Activated naive CD8-positive, alpha-beta T cell treated with anti-CD3 and anti-CD28 coated beads for 36 hours (primary cell): ENCODE measurements around the gene PGM2L1. TPM values are rescaled to one million over a fixed set of nuclear protein-coding genes. Genes with fewer than 3 reads are reported as not detected.
A peak's percentile ranks its signal among the peaks of the same experiment; 100 is the strongest.

Experiments
- DNase-seq: peaks from one replicate; pipeline ENCODE4 v3.0.0; 2021
- H3K27ac Mint-ChIP-seq: one replicate; pipeline ENCODE4 v1.8.0; 2022; ENCODE audit warnings: mild to moderate bottlenecking, moderate library complexity, mixed read lengths
- H3K27me3 Mint-ChIP-seq: one replicate; pipeline ENCODE4 v1.8.0; 2022; ENCODE audit warnings: mild to moderate bottlenecking, mixed read lengths
- H3K36me3 Mint-ChIP-seq: one replicate; pipeline ENCODE4 v1.8.0; 2021; ENCODE audit warnings: mild to moderate bottlenecking, mixed read lengths
- H3K4me1 Mint-ChIP-seq: one replicate; pipeline ENCODE4 v1.8.0; 2021; ENCODE audit warnings: mixed read lengths
- H3K4me3 Mint-ChIP-seq: one replicate; pipeline ENCODE4 v1.8.0; 2022; ENCODE audit warnings: mild to moderate bottlenecking, moderate library complexity, mixed read lengths
- H3K9me3 Mint-ChIP-seq: one replicate; pipeline ENCODE4 v1.8.0; 2022; ENCODE audit warnings: mixed read lengths
- total RNA-seq, 2 experiments: library from RNA; stranded (reverse); gene quantifications; one replicate each; pipeline ENCODE4 v1.2.3, GENCODE V29; 2021

PGM2L1 gene
- 10 to 100 TPM; 10.3 to 11.0 TPM for total RNA-seq

DNA sequence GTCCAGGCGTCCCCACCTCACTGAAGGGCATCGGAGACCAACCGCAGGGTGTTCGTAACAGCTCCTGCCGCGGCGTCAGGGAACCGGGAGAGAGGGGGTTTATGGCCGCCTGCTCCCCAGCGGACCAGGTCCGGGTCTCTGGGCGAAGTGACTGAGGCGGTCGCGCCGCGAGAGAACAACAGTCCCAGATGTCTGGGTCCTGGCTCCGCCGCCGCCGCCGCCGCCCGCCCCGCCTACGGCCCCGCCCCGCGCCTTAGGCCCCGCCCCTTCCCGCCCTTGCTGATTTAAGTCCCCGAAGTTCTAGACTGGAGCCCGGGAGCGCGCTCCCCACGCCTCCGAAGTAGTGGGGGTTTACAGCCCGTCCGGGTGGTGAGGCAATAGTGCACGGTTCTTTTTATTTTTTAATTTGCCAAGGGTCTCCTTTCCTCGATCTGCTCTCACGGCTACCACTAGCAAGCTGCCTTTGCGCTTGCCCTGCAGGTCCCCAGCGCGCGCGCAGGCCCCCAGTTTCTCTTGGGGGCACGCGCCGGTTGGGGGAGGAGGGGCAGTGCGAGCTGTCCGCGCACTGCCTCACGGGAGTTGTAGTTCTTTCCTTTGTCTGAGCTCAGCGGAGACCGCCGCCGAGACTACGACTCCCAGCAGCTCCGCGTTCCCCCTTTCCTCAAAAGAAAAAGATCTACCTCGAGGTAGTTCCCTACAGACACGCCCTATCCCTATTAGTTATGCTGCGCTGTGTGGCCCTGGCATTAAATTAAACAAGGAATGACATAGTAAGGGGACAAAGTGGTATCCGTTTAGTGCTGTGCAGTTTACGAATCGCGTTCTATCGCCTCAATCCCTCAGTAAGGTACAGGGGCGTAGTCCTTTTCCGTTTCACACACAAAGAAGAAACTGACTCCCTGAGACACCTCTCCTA lies at the start of gene PGM2L1:
Gene PGM2L1, minus strand, starts transcription at position 190 of the 916 bp plus-strand sequence. CDS start 272 bp downstream, outside the sequence.
- Mint-ChIP-seq H3K4me1 (peaks cover 32% of the 10 kb centered on the region), H3K27ac (peak within 1 kb of the TSS; percentile 99), H3K4me3 (peak within 1 kb of the TSS; percentile 98), H3K36me3 (no peaks in the 10 kb centered on the region), H3K9me3 (no peaks in the 10 kb centered on the region), H3K27me3 (no peaks in the 10 kb centered on the region)
- peak; percentile 92 for DNase-seq

DNA sequence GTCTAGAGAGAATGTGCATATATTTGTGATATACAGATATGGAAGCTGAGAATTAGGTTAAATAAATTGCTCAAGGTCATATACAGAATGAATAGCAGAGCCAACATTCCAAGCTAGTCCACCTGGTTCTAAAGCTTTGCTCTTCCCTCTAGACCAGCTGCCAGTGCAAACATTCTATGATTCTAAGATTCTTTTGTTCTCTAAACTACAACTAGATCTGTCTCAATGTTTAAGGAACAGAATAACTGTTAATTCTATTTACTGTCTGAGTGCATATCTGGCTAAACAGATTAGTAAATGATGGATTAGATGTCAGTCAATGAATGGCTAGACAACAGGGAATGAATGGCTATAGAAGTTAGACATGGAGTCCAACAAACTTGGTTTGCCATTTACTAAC lies 49.5 kb upstream of the PGM2L1 start:
- Mint-ChIP-seq H3K27me3 (peaks cover 4% of the 10 kb centered on the region), H3K9me3 (no peaks in the 10 kb centered on the region), H3K4me3 (no peak overlapping the region), H3K27ac (no peak overlapping the region), H3K4me1 (peaks cover 13% of the 10 kb centered on the region), H3K36me3 (no peaks in the 10 kb centered on the region)
- DNase-seq = no peak

DNA sequence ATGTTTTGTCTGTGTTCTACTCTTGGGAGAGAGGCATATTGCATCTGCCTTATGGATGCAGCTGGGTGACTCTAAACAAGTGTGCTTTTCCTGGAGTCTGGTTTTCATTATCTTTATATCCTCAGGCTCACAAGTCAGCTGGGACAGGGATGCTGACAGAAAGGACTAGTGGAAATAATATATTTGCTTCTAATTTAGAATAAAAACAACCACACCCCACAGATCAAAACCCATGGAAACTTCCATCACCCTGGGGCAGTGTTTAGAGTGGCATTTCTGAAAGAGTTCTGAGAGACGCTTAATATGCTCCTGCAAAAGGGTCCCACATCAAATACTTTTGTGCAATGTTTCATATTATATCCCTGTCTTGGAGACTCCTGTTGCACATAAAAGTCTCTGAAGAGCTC lies 48.3 kb upstream of the PGM2L1 start:
- H3K9me3 Mint-ChIP-seq = no peaks in the 10 kb centered on the region
- no peaks in the 10 kb centered on the region for H3K36me3 Mint-ChIP-seq
- no peak for DNase-seq
- H3K4me1 Mint-ChIP-seq = peaks cover 13% of the 10 kb centered on the region
- H3K4me3 Mint-ChIP-seq = no peak overlapping the region
- H3K27me3 Mint-ChIP-seq = no peaks in the 10 kb centered on the region
- H3K27ac Mint-ChIP-seq = no peak overlapping the region

DNA sequence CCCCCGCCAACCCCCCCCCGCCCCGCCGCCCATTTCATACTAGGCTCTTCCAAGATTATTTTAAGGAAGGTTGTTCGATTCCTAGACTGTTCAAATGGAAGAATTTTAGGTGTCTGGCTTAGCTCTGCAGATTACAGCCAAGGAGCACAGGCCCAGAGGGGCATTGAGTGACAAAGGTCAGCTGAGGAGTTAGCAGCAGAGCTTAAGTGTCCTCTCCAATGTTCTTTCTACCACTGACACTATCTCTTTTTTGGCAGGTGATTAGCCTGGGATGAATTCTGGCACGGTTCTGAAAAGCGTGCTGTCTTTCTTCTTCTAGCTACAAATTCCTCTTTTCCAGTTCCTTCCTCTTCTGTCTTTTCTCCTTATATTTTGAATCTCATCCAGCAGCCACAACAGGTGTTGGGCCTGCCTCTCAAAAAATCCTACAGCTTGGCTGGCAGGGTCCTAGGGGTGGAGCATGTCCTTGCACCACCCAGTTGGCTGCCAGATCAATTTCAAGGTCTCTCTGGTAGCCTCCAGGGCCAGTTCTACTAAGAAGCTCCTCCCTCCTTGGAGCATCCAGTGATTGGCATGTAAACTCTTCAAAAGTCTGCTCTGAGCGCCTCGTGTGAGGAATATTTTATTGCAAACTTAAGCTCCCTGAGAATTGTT lies 46.1 kb upstream of the PGM2L1 start:
- no peak overlapping the region for H3K4me3 Mint-ChIP-seq
- no peak for DNase-seq
- H3K27me3 Mint-ChIP-seq = no peaks in the 10 kb centered on the region
- no peak overlapping the region for H3K27ac Mint-ChIP-seq
- peaks cover 4% of the 10 kb centered on the region for H3K9me3 Mint-ChIP-seq
- H3K4me1 Mint-ChIP-seq = peaks cover 6% of the 10 kb centered on the region
- H3K36me3 Mint-ChIP-seq = no peaks in the 10 kb centered on the region

DNA sequence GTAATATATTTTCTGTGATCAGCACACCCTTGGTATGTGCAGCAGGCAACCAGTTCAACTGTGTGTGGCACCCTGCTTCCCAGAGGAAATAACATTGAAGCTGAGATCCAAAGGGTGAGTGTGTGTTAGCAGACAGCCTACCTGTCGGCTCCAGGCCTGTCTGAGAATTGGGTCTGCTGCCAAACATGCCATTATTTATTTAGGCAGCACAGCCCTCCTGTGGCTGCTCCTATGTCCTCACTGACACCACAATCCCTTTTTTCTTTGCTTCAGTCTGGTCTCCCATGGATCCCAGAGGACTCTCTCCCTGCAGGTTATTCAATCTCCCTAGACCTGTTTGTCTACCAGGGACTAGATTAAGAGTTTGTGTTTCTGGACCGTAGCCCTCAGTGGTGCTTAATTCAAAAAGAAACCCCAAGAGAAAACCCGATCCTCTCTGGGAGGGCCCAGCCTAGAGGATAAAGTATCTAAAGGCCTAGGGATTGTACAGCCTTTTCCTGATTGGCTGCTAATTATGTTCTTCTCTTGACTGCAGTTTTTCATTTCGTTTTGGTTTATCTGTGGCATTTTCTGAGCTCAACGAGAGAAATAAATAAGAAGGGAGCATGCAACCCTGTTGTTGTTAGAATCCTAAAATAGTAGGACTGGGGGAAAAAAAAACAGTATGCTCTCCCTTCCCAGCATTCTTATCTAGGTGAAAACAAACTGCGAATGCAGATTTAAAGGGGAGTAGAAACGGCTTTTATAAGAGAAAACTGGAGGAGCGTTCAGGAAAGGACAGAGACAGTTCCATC lies 45.0 kb upstream of the PGM2L1 start:
- no peaks in the 10 kb centered on the region for H3K27me3 Mint-ChIP-seq
- no peak overlapping the region for H3K4me3 Mint-ChIP-seq
- no peak for DNase-seq
- H3K36me3 Mint-ChIP-seq = no peaks in the 10 kb centered on the region
- H3K4me1 Mint-ChIP-seq = peaks cover 3% of the 10 kb centered on the region
- H3K9me3 Mint-ChIP-seq = peaks cover 4% of the 10 kb centered on the region
- no peak overlapping the region for H3K27ac Mint-ChIP-seq

DNA sequence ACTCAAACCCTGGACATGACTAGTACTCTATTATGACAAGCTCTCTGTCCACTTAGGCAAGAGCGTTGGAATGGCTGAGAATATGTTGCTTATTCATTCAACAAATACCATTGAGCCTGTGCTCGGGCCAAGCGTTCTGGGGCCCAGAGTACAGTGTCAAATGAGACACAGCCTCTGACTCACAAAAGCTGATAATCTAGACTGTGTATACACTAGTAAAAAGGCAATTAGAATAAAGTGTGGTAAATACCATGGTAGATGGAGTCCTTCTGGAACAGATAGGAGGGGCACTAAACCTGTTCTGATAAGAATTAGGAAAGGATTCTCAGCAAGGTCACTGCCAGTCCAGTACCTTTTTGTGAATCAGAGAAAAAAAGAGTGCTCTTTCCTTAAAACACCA lies 44.4 kb upstream of the PGM2L1 start:
- H3K4me3 Mint-ChIP-seq = no peak overlapping the region
- H3K9me3 Mint-ChIP-seq = peaks cover 4% of the 10 kb centered on the region
- peaks cover 3% of the 10 kb centered on the region for H3K4me1 Mint-ChIP-seq
- DNase-seq = no peak
- no peaks in the 10 kb centered on the region for H3K36me3 Mint-ChIP-seq
- H3K27ac Mint-ChIP-seq = no peak overlapping the region
- no peaks in the 10 kb centered on the region for H3K27me3 Mint-ChIP-seq

DNA sequence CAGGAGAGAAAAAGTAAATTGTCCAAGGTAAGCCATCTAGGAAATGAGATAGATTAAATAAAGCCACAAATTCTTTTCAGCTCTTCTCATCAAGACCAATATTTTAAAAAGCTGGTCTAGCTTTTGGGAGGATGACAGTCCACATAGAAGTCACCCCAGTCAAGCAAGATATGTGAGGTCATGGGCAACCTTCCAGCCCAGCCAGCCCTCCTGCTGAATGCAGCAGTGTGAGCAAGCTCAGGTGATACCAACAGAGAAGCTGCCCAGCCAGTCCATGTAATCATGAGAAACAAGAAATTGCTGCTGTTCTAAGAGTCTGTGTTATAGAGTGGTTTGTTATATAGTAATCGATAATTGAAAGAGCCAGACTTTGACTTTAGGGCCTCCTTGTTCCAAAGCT lies 40.4 kb upstream of the PGM2L1 start:
- DNase-seq = no peak
- H3K4me1 Mint-ChIP-seq = no peaks in the 10 kb centered on the region
- H3K4me3 Mint-ChIP-seq = no peak overlapping the region
- no peak overlapping the region for H3K27ac Mint-ChIP-seq
- no peaks in the 10 kb centered on the region for H3K36me3 Mint-ChIP-seq
- peaks cover 4% of the 10 kb centered on the region for H3K9me3 Mint-ChIP-seq
- H3K27me3 Mint-ChIP-seq = no peaks in the 10 kb centered on the region

DNA sequence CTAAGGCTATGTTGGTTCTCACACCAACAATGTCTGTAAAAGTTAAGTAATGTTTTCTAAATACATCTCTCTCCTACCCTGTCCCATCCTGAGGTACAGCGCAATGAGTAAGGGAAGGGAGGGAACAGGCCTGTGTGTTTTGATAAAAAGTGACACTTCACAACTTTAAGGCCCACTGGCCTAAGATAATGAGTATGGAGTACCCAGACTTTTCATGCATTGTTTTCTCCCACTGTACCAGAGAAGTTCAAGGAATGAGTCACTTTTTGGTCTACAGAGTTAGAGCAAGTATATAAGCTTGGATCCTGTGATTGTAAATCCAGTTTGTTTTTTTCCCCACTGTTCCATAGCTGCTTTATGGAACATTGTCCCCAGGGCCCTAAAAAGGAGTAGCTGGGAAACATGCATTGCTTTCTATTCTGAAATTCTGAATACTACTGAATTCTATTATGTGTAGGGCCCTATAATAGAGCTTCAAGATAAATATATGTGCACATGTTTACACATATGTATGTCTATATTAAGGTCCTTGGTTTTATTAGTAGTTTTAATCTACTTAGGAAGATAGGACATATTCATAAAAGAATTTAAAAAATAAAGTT lies 39.3 kb upstream of the PGM2L1 start:
- no peaks in the 10 kb centered on the region for H3K4me1 Mint-ChIP-seq
- H3K9me3 Mint-ChIP-seq = peaks cover 4% of the 10 kb centered on the region
- no peaks in the 10 kb centered on the region for H3K36me3 Mint-ChIP-seq
- H3K27ac Mint-ChIP-seq = no peak overlapping the region
- H3K27me3 Mint-ChIP-seq = peaks cover 5% of the 10 kb centered on the region
- DNase-seq = no peak
- no peak overlapping the region for H3K4me3 Mint-ChIP-seq

DNA sequence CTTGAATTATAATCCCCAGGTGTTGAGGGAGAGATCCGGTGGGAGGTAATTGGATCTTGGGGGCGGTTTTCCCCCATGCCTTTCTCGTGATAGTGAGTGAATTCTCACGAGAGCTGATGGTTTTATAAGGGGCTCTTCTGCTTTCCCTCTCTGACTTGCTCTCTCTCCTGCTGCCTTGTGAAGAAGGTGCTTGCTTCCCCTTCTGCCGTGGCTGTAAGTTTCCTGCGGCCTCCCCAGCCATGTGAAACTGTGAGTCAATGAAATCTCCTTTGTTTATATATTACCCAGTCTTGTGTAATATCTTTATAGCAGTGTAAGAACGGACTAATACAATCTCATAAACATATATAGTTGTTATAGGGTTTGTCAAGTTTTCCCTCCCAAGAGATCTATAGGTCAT lies 36.3 kb upstream of the PGM2L1 start:
- Mint-ChIP-seq H3K27ac (no peak overlapping the region), H3K9me3 (no peaks in the 10 kb centered on the region), H3K4me1 (no peaks in the 10 kb centered on the region), H3K27me3 (peaks cover 5% of the 10 kb centered on the region), H3K36me3 (no peaks in the 10 kb centered on the region), H3K4me3 (no peak overlapping the region)
- no peak for DNase-seq

DNA sequence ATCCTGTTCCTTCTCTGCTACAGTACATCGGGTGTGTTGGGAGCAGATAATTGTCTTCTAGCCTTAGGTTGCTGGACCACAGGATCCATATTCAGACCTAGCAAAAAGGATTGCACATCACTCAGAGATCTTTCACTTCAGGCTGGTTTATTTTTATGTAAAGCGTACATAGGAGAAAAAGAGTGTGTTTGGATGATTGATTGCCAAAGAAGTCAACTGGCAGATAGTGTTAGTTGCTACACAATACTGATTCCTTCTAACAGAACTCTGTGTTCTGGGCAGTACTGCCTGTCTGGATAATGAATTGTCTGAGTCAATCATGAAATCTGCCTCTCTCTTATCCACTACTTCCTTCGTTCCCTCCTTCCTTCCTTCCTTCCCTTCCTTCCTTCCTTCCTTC lies 31.0 kb upstream of the PGM2L1 start:
- H3K9me3 Mint-ChIP-seq = peaks cover 3% of the 10 kb centered on the region
- no peak for DNase-seq
- no peak overlapping the region for H3K27ac Mint-ChIP-seq
- H3K36me3 Mint-ChIP-seq = peaks cover 3% of the 10 kb centered on the region
- peaks cover 5% of the 10 kb centered on the region for H3K27me3 Mint-ChIP-seq
- H3K4me3 Mint-ChIP-seq = no peak overlapping the region
- no peaks in the 10 kb centered on the region for H3K4me1 Mint-ChIP-seq

DNA sequence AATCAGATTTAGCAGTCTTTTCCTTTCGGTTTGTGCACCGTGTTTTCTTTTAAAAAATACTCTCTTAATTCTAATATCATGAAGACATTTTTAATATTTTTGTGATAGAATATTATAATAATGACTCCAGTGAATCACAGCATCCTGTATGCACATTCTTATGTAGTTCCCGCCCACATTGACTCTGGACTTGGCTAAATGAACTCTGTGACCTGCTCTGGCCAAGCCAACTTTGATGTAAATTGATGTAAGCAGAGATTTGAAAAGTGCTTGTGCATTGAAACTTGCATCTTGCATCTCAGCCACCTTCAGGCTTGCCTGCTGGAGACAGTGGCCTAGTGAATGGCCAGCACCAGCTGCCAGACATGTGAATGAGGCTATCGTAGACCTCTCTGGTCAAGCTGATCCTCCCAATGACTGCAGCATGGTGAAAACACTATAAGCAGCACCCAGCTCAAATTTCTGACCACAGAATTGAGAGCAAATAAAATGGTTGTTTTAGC lies 29.2 kb upstream of the PGM2L1 start:
- H3K4me3 Mint-ChIP-seq = no peak overlapping the region
- H3K27me3 Mint-ChIP-seq = no peaks in the 10 kb centered on the region
- H3K36me3 Mint-ChIP-seq = peaks cover 3% of the 10 kb centered on the region
- no peak overlapping the region for H3K27ac Mint-ChIP-seq
- no peaks in the 10 kb centered on the region for H3K4me1 Mint-ChIP-seq
- no peak for DNase-seq
- peaks cover 3% of the 10 kb centered on the region for H3K9me3 Mint-ChIP-seq

DNA sequence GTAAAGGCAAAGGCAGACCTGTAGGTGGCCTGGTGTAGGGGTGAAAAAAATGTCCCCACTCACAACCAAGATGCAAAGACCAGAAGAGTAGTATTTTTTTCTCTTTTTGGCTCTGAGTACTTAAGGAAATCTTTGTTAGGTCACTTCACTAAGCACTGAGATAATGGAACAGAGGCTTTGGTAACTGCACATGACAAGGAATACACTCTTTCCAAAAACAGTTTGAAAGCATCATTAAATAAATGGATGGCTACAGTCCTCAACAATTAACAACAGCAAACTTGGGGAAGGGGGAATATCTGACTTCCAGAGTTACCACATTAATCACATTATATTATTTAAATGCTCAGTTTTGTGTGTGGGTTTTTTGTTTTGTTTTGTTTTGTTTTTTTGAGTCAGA lies 26.9 kb upstream of the PGM2L1 start:
- H3K9me3 Mint-ChIP-seq = peaks cover 3% of the 10 kb centered on the region
- peaks cover 2% of the 10 kb centered on the region for H3K4me1 Mint-ChIP-seq
- H3K4me3 Mint-ChIP-seq = no peak overlapping the region
- H3K27me3 Mint-ChIP-seq = no peaks in the 10 kb centered on the region
- no peak overlapping the region for H3K27ac Mint-ChIP-seq
- DNase-seq = no peak
- peaks cover 3% of the 10 kb centered on the region for H3K36me3 Mint-ChIP-seq

DNA sequence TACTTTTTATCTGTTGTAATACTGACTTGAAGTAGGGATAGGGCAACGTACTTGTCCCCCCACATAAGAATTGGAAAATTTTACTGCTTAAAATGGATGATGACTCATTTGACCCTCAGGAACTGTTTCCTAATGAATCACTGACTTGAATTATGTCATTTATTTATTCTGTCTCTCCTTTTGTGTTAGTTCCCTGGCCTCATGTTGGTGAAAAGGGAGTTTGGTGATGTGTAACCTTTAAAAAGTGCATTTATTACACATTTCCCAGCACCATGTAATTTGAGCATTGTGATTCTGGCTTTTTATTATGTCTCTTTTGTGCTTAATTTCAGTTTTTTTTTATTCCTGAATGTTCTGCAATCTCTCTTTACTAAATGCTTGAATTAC lies 20.3 kb upstream of the PGM2L1 start:
- peaks cover 23% of the 10 kb centered on the region for H3K4me1 Mint-ChIP-seq
- H3K4me3 Mint-ChIP-seq = peak overlapping the region; percentile 29
- H3K36me3 Mint-ChIP-seq = no peaks in the 10 kb centered on the region
- H3K27ac Mint-ChIP-seq = peak overlapping the region; percentile 90
- DNase-seq = no peak
- H3K9me3 Mint-ChIP-seq = no peaks in the 10 kb centered on the region
- H3K27me3 Mint-ChIP-seq = no peaks in the 10 kb centered on the region

DNA sequence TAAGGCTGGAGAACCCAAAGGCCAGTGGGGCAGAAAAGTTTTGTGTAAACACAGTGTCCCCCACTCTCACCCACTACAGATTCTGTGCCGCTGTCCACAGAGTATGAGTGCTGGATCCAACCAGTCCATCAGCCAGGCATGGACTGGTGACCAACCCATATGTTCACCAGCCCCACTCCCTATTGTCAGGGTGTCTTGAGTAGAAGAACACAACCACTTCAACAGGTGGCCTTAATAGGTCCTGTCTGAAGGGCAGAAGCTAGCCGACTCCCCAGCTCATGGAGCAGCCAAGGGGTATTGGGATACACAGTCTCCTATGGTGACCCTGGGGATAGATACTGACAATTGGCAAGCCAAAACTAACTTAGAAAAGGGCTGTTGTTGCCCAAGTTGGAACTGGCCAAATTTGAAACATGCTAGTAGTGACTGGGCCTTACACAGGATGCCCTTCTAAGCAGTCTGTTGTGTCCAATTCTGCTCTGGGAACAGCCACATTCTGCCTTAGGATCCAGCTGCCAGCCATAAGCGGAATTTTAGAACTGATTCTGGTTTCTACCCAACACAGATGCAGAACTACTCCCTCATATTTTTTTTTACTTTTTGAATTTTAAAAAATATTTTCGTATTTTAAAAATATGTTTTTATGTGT lies 19.8 kb upstream of the PGM2L1 start:
- H3K36me3 Mint-ChIP-seq = no peaks in the 10 kb centered on the region
- no peak overlapping the region for H3K4me3 Mint-ChIP-seq

More for the DNA sequence above, 19.8 kb upstream of the PGM2L1 start:
- Mint-ChIP-seq H3K27ac (peak overlapping the region; percentile 88), H3K4me1 (peaks cover 25% of the 10 kb centered on the region), H3K9me3 (no peaks in the 10 kb centered on the region), H3K27me3 (no peaks in the 10 kb centered on the region)
- peak; percentile 14 for DNase-seq
